GM18498 (cell line): Measurements from ENCODE around the gene TANC2.

Experiments used
- ATAC-seq: cut with Tn5 transposase; IDR thresholded peaks from one replicate; pipeline ENCODE4 v1.9.1; 2021; ENCODE audit warnings: mild to moderate bottlenecking, moderate library complexity; ENCODE audit not compliant: unreplicated experiment

The TANC2 gene

DNA sequence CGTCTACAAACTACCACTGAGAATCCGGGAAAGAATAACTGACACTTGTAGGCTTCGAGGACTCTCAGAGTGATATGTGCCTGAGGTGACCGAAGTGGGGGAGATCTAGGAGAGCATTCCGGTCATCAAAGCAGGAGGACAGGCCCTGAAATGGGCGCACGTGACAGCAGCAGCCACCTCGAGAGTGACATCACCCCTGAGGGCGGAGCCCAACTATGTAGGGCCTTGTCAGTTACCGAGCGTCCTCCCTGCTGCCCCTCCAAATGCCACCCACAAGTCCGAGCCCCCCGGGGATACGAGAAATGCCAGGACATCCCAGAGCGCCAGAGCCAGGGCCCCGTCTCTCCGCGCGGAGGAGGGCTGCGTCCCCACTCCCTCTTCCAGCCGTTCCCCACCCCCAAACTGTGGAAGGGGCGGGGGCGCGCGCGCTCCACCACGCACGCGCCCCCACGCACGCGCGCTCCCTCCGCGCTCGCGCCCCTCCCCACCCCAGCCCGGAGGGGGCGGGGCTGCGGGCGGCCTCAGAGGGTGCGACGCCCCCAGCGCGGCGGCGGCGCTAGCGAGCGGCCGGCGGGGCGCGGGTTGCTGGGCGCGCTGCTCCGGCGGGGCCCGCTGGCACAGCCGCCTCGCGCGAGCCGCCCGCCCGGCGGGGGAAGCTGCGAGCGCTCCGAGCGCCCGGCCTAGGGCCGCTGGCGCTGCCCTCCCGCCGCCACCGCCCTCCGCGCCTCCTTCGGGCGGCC lies at the start of gene TANC2:
Gene TANC2 (plus strand): TSS at position 550 of the 740 bp plus-strand sequence. CDS start 43,325 bp downstream, outside the sequence.
- ATAC-seq = peak; percentile 83

DNA sequence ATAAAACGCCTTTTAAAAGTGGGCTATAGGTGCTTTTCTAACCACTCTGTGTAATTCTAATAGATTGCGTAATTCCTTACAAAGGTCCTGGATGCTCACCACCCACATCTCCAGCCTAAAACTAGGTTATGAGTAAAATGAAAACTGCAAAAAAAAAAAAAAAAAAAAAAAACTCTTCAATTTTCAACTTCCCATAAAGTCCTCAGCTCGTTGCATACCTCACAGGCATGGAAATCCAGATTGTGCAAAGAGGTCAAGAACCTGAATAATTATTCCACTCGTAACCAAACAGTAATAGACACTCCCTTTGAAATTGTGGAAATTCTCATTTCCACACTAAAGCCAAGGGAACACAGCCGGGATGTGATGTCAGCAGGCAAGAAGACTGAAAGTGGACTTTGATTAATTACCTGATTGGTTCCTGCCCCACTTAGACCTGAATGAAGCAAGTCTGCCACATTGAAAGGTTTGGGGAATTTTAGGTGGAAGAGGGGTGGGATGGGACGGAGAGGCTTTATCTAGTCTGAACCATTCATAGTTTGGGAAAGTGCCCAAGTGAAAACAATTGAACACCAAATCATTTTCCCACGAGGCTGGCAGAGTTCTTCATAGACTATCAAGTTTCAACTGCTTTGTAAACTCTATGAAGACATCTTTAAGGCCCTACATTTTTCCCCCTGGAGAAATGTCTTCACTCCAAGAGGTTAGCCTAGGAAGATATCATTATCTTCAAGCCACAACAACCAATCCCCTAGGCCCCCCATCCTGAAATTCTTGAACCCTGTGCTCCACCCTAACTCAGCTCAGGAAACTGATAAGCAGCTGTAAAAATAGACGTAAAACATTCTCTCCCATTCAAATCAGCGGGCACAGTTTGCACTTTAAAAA lies 49.1 kb upstream of the TANC2 start:
- ATAC-seq = no peak

DNA sequence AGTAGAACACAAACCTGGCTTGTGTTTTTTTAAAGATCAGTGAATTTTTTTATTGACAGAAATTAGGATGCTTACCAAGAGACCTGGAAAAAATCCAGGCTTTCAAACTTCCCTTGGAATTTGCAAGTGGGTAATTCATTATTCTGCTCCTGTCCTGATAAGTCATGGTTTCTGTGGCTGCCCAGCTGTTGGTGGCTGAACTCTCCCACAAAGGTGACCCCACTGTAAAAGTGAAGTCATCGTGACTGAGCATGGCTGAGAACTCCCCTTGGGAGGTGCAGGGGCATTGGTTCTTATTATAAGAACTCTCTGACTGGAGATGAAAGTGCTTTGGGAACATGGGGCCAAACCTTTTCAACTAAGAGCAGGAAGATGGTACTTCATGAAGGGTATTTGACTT lies 46.6 kb upstream of the TANC2 start:
- ATAC-seq = no peak

DNA sequence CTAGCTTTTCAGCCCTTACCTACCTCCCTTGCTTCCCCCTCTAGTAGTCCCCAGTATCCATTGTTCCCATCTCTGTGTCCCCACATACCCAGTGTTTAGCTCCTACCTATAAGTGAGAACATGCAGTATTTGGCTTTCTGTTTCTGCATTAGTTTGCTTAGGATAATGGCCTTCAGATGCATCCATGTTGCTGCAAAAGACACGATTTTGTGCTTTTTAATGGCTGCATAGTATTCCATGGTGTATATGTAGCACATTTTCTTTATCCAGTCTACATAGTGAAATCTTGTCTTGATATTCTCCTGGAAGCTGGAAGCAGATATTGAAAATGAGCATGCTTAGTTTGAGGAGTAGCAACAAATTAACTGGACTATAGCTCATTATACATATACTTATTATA lies 45.7 kb upstream of the TANC2 start:
- ATAC-seq = no peak

DNA sequence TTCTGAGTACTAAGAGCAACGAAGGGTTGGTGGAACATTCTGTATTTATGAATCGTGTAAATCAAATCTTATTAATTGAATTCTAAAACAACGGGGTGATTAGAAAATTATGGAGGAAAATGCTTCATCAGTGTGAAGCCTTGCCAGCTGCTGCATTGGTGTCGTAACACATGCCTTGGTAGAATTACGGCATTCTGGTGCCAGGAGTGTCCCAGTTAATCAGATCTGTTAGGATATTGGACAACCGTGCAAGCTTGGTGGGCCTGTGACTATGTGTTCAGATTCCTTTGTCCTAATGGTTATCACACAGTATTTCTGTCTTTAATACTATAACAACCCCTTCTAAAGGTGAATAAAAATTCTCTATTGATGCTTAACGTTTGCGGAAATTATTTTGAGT lies 44.2 kb upstream of the TANC2 start:
- no peak for ATAC-seq

DNA sequence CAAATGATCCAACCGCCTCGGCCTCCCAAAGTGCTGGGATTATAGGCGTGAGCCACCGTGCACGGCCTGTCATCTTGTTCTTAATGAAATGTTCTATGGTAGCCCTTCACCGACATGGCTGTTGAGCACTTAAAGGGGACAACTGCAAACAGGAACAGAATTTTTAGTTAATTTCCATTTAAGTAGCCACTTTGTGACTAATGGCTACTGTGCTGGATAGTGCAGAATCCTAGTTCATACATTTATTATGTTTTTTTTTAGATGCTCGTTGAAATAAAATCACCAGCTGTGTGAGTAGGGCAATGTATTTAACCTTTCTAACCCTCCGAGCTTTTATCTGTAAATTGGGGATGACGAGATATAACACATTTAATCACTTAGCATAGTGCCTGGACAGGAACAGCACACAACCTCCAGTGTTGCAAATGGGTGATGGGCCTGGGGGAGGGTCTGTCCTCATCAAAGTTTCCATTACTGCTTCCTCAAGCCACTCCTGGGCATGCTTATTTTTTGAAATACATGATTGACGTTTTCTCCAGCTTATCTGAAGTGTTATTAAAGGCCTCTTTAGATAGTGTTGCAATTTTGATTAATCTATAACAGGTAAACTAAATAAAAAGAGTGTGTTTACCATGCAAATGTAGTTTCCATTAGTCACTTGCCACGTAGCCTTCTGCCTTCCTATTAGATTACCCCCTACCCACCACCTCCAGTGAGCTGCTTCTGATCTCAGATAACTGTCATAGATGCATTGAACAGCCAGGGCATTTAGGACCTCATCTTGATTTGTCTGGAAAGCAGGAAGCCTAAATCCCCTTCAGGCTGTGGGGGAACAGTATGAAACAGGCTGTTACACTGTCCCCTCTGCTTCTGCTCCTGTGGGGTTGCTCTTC lies 42.5 kb upstream of the TANC2 start:
- ATAC-seq = no peak

DNA sequence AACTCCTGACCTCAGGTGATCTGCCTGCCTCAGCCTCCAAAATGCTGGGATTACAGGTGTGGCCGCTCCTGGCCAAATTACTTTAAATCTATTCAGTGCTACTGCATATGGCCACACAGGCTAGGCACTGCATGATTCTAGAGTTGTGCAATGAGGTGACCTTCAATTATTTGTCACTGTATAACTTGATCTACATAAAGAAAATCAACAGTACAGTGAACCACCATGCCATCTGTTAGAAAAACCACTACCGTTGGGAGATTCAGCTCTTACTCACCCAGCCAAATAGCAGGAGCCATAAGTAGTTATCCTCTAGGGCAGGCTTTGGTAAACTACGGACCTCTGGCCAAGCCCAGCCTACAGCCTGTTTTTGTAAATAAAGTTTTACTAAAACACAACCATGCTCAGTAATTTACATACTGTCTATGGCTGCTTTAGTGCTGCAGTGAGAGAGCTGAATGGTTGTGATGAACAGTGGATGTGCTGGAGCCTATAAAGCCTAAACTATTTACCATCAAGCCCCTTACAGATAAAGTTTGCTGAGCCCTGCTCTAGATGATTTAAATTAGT lies 40.7 kb upstream of the TANC2 start:
- ATAC-seq = no peak

DNA sequence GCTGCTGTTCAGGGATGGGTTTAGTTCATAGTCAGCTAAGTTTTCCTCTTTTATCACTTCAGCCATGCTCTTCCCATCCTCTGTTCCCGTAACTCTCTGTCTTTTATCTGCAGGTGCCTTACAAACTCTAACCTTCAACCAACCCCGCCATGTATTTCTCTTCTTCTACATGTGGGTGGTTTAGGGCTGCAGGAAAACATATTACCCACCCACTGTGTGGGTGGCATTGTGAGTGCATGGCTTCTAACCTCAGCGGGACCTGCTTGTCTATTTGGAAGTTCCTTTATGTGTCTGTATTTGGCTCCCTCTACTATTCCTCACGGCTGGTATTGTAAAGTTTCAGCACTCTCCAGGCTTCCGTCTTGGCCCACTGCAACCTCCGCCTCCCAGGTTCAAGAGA lies 39.0 kb upstream of the TANC2 start:
- no peak for ATAC-seq

DNA sequence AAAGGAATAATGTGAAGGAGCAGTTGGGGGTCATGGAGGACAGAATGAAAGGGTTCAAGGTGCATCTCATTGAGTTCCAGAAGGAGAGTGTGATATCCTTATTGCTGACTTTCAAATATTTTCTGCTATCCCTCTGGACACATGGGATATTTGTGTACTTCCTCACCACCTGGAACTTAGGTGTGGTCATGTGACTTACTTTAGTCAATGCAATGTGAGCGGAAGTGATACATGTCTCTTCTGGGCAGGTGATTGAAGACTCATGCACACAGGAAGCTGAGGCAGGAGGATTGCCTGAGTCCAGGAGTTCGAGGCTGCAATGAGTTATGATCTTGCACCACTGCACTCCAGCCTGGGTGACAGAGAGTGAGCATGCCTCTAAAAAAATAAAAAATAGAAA lies 36.7 kb upstream of the TANC2 start:
- no peak for ATAC-seq

DNA sequence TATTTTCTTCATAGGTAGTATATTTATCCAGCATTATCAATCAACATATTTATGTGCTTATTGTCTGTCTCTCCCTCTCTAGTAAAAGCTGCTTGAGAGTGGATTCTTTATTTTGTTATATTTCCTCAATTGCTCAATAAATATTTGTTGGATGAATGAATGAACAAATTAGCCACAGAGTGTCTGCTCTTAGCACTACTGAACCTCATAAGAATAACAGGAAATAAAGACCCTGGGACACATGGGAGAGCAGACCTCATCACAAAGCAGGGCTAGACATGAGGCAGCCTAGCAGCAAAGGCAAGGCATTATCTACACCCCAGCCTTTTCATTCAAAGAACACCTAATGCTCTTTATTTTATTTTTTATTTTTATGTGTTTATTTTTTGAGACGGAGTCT lies 34.9 kb upstream of the TANC2 start:
- ATAC-seq = no peak

DNA sequence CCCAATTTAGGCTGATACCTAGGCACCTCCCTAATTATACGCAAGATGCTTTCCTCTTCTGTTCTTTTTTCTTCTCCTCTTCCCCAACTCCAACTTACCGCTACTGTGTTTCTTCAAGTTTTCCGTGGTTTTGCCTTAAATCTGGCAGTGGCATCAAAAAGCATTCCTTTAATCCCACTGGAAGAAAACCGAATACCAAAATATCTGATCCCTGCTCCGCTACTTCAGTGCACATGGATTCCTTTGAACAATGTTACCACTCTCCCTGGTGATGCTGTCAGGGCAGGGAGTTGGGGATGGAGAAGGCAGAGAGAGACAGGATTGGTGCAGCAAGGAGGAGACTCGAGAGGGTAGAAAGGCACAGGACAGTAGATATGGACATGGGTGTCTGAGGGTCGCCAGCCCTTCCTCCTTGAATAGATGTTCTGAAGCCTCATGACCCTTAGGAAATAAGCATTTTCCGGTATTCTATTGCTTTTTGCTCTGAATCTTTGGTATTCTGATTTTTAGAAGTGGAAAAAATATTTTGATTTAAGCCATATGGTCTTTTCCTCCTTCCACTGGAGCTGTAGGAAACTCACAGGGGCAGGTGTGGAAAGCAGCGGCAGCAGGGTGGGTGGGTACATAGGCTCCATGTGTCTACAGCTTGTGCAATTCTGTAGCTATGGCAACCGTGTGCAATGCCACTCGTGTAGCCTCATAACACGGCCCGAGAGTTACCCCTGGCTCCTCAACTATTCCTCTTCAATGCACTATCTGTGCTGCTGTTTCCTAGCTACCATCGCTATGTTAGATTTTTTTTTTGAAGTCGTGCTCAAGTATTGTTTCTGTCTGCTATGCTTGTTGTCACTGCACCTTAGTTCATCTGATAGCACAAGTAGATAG lies 32.3 kb upstream of the TANC2 start:
- ATAC-seq = no peak

DNA sequence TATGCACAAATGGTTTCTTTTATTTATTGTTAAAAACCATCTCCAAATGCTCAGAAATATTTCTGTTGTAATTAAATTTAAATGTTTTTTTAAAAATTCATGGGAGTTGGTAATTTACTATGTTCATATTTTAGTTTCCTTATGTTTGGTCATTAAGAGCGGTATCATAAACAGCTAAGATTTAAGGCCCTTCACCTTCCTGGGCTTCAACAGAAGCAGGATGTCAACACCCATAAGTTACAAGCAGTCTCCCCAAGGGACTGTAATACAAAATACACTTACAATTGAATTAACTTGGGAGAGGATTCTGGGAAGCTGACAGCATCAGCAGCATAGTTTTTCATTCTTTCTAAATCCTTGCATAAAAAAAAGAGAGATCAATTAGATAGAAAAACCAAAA lies 30.9 kb upstream of the TANC2 start:
- no peak for ATAC-seq

DNA sequence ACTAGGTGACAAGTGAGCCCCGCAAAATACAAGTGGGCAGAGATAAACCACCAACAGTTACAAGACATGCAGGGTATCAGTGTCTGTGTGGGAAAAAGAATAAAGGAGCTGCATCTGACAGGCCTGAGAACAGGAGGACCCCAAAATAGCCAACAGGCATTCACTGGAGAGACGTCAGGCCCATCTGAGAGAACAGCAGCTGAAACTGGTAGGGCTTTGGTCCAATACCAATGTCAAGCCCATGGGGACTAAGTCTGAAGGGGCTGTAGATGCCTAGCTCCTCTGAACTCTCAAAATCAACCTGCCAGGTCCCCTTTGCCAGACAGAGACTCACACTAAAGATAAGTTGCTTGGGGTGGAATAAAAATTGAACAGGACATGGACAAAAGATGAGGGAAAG lies 30.5 kb upstream of the TANC2 start:
- ATAC-seq = no peak

DNA sequence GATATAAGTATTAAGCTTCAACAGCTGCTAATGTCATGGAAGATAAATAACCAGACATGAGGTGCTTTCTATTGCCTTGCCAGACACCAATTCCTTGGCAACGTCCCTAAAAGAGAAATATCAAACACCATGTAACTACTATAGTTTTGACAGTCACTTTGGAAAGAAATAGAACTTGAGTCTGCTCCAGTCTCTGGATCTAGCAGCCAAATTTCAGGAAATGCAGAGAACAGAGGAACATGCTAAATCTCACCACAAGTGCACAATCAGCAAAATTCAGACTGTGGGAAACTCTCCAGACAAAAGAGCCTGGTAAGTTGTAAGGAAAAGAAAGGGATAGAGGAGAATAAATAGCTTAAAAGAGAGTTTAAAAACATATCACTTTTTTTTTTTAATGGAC lies 28.4 kb upstream of the TANC2 start:
- no peak for ATAC-seq

DNA sequence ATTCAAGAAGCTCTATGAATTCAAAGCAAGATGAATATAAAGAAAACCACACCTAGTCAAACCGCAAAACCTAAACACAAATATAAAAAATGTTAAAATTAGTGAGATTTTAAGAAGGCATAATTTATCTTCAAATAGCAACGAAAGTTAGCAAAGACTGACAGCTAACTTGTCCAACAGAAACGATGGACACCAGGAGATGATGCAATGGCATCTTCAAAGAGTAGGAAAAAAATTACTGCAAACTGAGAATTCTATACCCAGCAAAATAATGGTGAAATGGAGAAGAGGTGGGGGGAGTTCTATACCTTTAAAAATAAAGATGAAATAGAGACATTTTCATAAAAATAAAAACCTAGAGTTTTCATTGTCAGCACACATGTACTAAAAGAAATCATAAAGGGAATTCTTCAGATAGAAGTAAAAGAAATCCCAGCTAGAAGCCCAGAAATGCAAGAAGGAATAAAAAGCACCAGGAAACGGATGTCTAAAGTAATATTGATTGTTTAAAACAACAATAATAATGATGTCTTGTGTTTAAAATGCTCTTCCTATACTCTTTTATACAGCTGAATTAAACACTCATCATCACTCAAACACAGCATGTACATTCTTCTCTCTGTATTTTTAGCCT lies 24.6 kb upstream of the TANC2 start:
- ATAC-seq = no peak

DNA sequence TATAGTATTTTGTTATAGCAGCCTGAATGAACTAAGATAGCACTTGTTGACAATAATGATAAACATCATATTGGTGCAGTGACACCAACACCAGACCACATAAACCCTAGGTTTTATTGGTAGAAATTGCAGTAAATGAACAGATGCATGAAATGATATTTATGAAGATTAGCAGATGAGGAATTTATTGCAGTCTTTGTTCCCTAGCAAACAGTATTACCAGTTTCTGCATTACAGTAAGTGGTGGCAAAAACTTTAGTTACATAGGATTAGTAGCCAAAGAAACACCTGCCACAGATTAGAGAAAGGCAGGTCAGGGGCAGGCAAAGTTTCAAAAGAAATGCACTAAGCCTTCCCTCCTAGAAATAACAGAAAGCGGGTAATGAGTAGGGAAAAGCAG lies 17.7 kb upstream of the TANC2 start:
- ATAC-seq = no peak

DNA sequence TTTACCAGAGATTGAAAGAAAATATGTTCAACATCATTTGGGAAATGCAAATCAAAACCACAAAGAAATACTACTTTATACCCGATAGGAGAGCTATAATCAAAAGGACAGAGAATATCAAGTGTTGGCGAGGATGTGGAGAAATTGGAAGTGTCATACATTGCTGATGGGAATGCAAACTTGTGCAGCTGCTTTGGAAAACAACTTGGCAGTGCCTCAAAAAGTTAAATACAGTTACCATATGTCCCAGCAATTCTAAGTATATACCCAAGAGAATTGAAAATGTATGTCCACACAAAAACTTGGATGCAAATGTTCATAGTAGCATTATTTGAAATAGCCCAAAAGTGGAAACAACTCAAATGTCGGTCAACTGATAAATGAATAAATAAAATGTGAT lies 17.0 kb upstream of the TANC2 start:
- no peak for ATAC-seq

DNA sequence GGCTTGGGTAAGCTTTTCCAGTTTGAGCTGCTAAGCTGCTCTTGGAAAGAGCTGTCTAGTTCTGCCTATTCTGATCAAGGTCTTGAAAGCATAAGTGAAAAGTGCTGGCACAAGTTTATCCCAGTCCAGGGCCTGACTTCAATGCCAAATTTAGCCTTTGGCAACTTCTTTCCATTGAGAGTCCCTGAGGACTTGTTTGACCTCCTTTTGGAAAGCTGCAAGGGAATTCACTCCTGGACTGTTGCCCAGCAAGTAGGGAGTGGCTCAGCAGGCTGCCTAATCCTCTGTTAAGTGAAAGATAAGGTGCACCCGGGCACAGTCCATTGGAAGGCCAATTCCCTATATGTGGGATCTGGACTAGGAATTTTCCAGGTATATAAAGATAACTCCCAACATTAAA lies 16.0 kb upstream of the TANC2 start:
- no peak for ATAC-seq

DNA sequence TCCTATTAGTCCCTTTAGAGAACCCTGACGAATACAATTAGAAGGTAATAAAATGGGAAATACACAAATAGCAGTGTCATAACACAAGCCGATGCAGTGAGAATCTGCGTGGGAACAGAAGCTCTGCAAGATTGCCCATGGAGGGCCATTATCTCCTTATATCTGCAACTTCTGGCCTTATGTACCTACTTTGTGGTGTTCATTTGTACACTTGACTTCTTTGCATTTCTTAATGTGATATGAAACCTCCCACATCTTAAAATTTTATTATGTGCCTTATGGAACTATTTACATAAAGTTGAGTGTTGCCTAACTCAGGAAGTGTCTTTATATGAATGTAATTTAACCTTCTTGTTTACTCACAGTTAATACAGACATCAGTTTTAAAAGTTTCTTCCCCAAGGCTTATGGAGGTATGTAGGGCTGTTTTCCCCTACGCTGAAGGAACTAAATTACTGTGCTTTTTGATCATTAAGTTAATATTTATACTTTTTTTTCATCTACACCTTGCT lies 10.1 kb upstream of the TANC2 start:
- ATAC-seq = no peak
